ENCODE measurements around the gene ADPRH. TPM values are rescaled to one million over a fixed set of nuclear protein-coding genes. Genes with fewer than 3 reads are reported as not detected.
"Not testable (repeated sequence)": the region's sequence is repeated elsewhere in the genome, so short reads cannot be mapped to it uniquely, and the experiment has no call there.

The ADPRH gene
- polyA plus RNA-seq, 2 of the 4 experiments (the other 2 are of a cell fraction) = 3.7 to 3.8 TPM

- not testable (repeated sequence) for H3K4me3 ChIP-seq; H3K4me2 ChIP-seq; H3K9me3 ChIP-seq; FAIRE-seq; ATAC-seq; H3K27ac ChIP-seq; DNase-seq (ENCODE audit: low read depth in 1 of 2, low spot score in 1 of 2); H3K4me1 ChIP-seq
- TF ChIP-seq ZC3H11A (IDR thresholded peaks at IDR 0.05) = peak; percentile 88
- ChIA-PET POLR2A (interaction anchor here (1.3 kb wide), 1 partner anchor 55 kb away, joined by 3 read pairs; the partner anchor contains the start of gene TIMMDC1), CTCF (interaction anchor here (2.0 kb wide), 1 partner anchor 128 kb away, joined by 4 read pairs; no protein-coding TSS in a partner anchor)
- 79% methylated on average over 6 of the region's 6 CpGs for WGBS (ENCODE audit: missing lambda C conversion rate)
These were observed 26.4 kb upstream of the ADPRH start for GRCh38 chr3:119552928-119553327.

- ChIA-PET CTCF (interaction anchor here (1.5 kb wide), 1 partner anchor 15 kb away, joined by 3 read pairs; no protein-coding TSS in a partner anchor), POLR2A (no interaction called here)
- ATAC-seq (peak in 1 of 2 experiments; percentile 27; a peak in 1 of 6 replicates), FAIRE-seq (no peak), DNase-seq (ENCODE audit: low read depth in 1 of 2, low spot score in 1 of 2) (no peak)
- no peak overlapping the region for H3K4me2 ChIP-seq
- WGBS (ENCODE audit: missing lambda C conversion rate) = 53% methylated on average over 5 of the region's 5 CpGs
- H3K4me3 ChIP-seq = no peak overlapping the region
- TF ChIP-seq CHD2 (IDR thresholded peaks at IDR 0.05; ENCODE audit: low read length, partially characterized antibody) (no peak), ELK1 (IDR thresholded peaks at IDR 0.05; ENCODE audit: low read depth, low read length) (no peak), EHMT2 (IDR thresholded peaks at IDR 0.05; ENCODE audit: low read depth) (no peak), ZC3H11A (IDR thresholded peaks at IDR 0.05) (no peak), POLR2AphosphoS2 (conservative IDR thresholded peaks at IDR 0.05; ENCODE audit: low read length) (no peak), NFE2L2 (conservative IDR thresholded peaks at IDR 0.05; ENCODE audit: low read length) (no peak), E2F6 (IDR thresholded peaks at IDR 0.05; ENCODE audit: borderline replicate concordance, low read depth) (no peak), USF2 (IDR thresholded peaks at IDR 0.05) (no peak), HOXA7 (CRISPR knock-in tag; IDR thresholded peaks at IDR 0.05) (no peak), ZNF302 (CRISPR knock-in tag; IDR thresholded peaks at IDR 0.05) (no peak), HOXB13 (CRISPR knock-in tag; IDR thresholded peaks at IDR 0.05; ENCODE audit: low read depth) (no peak), CTCF (IDR thresholded peaks at IDR 0.05) (no peak), PHF8 (IDR thresholded peaks at IDR 0.05; ENCODE audit: borderline replicate concordance, low read depth) (no peak), SMC3 (IDR thresholded peaks at IDR 0.05) (no peak), FOSB (CRISPR knock-in tag; IDR thresholded peaks at IDR 0.05) (no peak), REST (IDR thresholded peaks at IDR 0.05) (no peak), EHF (CRISPR knock-in tag; IDR thresholded peaks at IDR 0.05) (no peak), ZSCAN20 (CRISPR knock-in tag; IDR thresholded peaks at IDR 0.05) (no peak), NR3C1 (IDR thresholded peaks at IDR 0.05) (no peak)
- H3K9me3 ChIP-seq = no peaks in the 10 kb centered on the region
- no peak overlapping the region for H3K27ac ChIP-seq
- no peaks in the 10 kb centered on the region for H3K4me1 ChIP-seq
These were observed 25.4 kb upstream of the ADPRH start for GRCh38 chr3:119553823-119554415.

All from A549 (cell line).